K562 (cell line): ENCODE results near the gene LRIT3. TPM values are rescaled to one million over a fixed set of nuclear protein-coding genes. Genes with fewer than 3 reads are reported as not detected.

Experiments used
- ARID1B ChIP-seq: fragments of 450-650 bp; IDR thresholded peaks from 2 replicates; pipeline ENCODE4 v1.6.1; 2016; ENCODE audit warnings: antibody characterized with exemption, mild to moderate bottlenecking, inconsistent platforms
- ELF2 ChIP-seq: fragments of 250-450 bp; sonication (Bioruptor Pico); IDR thresholded peaks from 2 replicates; pipeline ENCODE4 v1.5.0; 2021; ENCODE audit warnings: mild to moderate bottlenecking
- GTF2E2 ChIP-seq: fragments of 200-800 bp; sonication (Bioruptor generic); IDR thresholded peaks from 2 replicates; pipeline ENCODE4 v1.6.1; 2016; ENCODE audit warnings: missing genetic modification characterization, missing compliant biosample characterization
- HOXB6 ChIP-seq: fragments of 250-450 bp; sonication (Bioruptor Pico); IDR thresholded peaks from 2 replicates; pipeline ENCODE4 v1.5.1; 2022; ENCODE audit warnings: mild to moderate bottlenecking, borderline replicate concordance
- KHSRP ChIP-seq: fragments of 450-650 bp; IDR thresholded peaks from 2 replicates; pipeline ENCODE4 v1.6.1; 2017
- MBD2 ChIP-seq: sonication (generic); IDR thresholded peaks from 2 replicates; pipeline ENCODE4 v1.6.1; 2016; ENCODE audit warnings: low read depth, borderline replicate concordance
- PHF8 ChIP-seq: fragments of 200-600 bp; sonication (generic); IDR thresholded peaks from 2 replicates; pipeline ENCODE4 v1.6.1; 2012; ENCODE audit warnings: mixed run types, mild to moderate bottlenecking, inconsistent platforms, low read length, moderate library complexity, borderline replicate concordance
- POLR2G ChIP-seq: fragments of 200-400 bp; formaldehyde crosslinking; IDR thresholded peaks from 2 replicates; pipeline ENCODE4 v1.6.1; 2017; ENCODE audit warnings: low read depth, mild to moderate bottlenecking, antibody characterized with exemption, low read length, moderate library complexity
- SPI1 ChIP-seq: IDR thresholded peaks from 2 replicates; pipeline ENCODE4 v1.6.1; 2011; ENCODE audit warnings: low read depth, low read length, control low read depth, borderline replicate concordance
- polyA plus RNA-seq, 8 experiments: library from polyadenylated mRNA; depleted of rRNA in 4 of 8; stranded (reverse) in 5 of 8; unstranded in 3 of 8; fragments of >200 nt; fragmentation: Nextera tagmentation in 2 of 8; fragmentation: Illumina TruSeq in 1 of 8; extraction: Ambion mirVana in 2 of 8; extraction: Trizol in 1 of 8; gene quantifications; 2 replicates each; pipeline versions ENCODE4 v1.2.1 to v1.2.3, GENCODE V29; 2011 to 2014; ENCODE audit warnings: inconsistent platforms in 1 of 8, missing spikeins in 1 of 8
- total RNA-seq, 7 experiments: library from RNA; depleted of rRNA in 6 of 7; stranded (reverse); fragments of >200 nt in 6 of 7; fragmentation: Illumina TruSeq in 2 of 7; extraction: Trizol in 2 of 7; gene quantifications; 2 replicates each; pipeline versions ENCODE4 v1.2.1 to v1.2.3, GENCODE V29; 2011 to 2021; ENCODE audit warnings: low replicate concordance in 1 of 7
- TF ChIP-seq, protein P1 (sequence below): fragments of 450-650 bp; IDR thresholded peaks from 2 replicates; pipeline ENCODE4 v1.6.1; 2016; ENCODE audit warnings: mild to moderate bottlenecking, moderate library complexity
- TF ChIP-seq, protein P2 (sequence below): sonication (generic); formaldehyde crosslinking; IDR thresholded peaks from 2 replicates; pipeline ENCODE4 v1.8.1; 2023; ENCODE audit warnings: mild to moderate bottlenecking, missing genetic modification reagents, moderate library complexity
- TF ChIP-seq, protein P3 (sequence below): sonication (generic); formaldehyde crosslinking; IDR thresholded peaks from 2 replicates; pipeline ENCODE4 v1.8.1; 2023; ENCODE audit warnings: mild to moderate bottlenecking, missing genetic modification reagents

The LRIT3 gene
- total and polyA plus RNA-seq, 9 of the 15 experiments (the other 6 are each of a cell fraction or from before 2014, with no cell fraction given): 0.04 to 0.10 (median 0.04) TPM; not detected in 4

DNA sequence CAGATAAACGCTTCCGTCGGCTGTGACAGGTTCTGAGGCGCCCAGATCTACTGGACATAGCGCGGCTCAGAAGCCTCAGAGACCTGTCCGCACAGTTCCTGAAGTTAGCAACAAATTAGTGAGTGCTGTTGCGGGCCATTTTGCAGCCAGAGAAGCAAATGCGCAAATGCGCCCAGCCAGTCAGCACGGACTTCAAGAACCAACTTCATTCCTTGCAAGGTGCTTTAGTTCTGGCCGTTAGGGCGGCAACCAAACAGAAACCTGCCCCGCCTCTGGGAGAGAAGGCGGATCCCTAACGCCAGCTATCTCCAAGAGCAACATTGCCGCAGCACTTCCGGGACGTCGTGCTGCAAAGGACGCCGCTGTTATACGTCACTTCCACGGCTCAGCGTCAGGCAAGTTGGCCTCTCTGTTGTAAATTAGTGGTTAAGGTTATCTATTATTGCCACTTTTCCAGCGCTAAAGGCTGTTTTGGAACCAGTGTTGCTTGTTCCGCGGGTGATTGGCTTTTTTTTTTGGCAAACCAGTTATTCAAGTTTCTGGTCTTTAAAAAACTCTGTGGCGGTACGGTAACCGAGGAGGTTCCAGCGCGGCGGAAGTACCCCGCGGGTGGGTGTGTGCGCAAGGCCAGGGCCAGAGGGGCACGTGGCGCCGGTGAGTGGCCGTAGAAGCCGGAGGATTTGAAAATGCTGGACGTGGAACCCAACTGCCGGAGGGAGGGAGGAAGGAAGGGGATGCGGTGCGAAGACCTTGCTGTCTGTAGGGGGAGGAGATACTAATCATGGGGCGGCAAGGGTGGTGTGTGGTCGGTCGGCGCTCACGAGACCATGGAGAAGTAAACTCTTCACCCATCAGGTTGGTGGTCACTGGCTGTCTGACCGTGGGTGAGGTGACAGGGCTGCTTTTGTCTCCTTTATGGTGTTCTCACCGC, 32.5 kb upstream of the LRIT3 start, which contains the start of gene GAR1 (continued):
- peak; percentile 84 for TF ChIP-seq POLR2G
- TF ChIP-seq SPI1: 0 out of 2 replicates have a peak, but pooled peaks have one; percentile 8
- TF ChIP-seq, protein P1, sequence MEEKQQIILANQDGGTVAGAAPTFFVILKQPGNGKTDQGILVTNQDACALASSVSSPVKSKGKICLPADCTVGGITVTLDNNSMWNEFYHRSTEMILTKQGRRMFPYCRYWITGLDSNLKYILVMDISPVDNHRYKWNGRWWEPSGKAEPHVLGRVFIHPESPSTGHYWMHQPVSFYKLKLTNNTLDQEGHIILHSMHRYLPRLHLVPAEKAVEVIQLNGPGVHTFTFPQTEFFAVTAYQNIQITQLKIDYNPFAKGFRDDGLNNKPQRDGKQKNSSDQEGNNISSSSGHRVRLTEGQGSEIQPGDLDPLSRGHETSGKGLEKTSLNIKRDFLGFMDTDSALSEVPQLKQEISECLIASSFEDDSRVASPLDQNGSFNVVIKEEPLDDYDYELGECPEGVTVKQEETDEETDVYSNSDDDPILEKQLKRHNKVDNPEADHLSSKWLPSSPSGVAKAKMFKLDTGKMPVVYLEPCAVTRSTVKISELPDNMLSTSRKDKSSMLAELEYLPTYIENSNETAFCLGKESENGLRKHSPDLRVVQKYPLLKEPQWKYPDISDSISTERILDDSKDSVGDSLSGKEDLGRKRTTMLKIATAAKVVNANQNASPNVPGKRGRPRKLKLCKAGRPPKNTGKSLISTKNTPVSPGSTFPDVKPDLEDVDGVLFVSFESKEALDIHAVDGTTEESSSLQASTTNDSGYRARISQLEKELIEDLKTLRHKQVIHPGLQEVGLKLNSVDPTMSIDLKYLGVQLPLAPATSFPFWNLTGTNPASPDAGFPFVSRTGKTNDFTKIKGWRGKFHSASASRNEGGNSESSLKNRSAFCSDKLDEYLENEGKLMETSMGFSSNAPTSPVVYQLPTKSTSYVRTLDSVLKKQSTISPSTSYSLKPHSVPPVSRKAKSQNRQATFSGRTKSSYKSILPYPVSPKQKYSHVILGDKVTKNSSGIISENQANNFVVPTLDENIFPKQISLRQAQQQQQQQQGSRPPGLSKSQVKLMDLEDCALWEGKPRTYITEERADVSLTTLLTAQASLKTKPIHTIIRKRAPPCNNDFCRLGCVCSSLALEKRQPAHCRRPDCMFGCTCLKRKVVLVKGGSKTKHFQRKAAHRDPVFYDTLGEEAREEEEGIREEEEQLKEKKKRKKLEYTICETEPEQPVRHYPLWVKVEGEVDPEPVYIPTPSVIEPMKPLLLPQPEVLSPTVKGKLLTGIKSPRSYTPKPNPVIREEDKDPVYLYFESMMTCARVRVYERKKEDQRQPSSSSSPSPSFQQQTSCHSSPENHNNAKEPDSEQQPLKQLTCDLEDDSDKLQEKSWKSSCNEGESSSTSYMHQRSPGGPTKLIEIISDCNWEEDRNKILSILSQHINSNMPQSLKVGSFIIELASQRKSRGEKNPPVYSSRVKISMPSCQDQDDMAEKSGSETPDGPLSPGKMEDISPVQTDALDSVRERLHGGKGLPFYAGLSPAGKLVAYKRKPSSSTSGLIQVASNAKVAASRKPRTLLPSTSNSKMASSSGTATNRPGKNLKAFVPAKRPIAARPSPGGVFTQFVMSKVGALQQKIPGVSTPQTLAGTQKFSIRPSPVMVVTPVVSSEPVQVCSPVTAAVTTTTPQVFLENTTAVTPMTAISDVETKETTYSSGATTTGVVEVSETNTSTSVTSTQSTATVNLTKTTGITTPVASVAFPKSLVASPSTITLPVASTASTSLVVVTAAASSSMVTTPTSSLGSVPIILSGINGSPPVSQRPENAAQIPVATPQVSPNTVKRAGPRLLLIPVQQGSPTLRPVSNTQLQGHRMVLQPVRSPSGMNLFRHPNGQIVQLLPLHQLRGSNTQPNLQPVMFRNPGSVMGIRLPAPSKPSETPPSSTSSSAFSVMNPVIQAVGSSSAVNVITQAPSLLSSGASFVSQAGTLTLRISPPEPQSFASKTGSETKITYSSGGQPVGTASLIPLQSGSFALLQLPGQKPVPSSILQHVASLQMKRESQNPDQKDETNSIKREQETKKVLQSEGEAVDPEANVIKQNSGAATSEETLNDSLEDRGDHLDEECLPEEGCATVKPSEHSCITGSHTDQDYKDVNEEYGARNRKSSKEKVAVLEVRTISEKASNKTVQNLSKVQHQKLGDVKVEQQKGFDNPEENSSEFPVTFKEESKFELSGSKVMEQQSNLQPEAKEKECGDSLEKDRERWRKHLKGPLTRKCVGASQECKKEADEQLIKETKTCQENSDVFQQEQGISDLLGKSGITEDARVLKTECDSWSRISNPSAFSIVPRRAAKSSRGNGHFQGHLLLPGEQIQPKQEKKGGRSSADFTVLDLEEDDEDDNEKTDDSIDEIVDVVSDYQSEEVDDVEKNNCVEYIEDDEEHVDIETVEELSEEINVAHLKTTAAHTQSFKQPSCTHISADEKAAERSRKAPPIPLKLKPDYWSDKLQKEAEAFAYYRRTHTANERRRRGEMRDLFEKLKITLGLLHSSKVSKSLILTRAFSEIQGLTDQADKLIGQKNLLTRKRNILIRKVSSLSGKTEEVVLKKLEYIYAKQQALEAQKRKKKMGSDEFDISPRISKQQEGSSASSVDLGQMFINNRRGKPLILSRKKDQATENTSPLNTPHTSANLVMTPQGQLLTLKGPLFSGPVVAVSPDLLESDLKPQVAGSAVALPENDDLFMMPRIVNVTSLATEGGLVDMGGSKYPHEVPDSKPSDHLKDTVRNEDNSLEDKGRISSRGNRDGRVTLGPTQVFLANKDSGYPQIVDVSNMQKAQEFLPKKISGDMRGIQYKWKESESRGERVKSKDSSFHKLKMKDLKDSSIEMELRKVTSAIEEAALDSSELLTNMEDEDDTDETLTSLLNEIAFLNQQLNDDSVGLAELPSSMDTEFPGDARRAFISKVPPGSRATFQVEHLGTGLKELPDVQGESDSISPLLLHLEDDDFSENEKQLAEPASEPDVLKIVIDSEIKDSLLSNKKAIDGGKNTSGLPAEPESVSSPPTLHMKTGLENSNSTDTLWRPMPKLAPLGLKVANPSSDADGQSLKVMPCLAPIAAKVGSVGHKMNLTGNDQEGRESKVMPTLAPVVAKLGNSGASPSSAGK: peak; percentile 85
- TF ChIP-seq, protein P2, sequence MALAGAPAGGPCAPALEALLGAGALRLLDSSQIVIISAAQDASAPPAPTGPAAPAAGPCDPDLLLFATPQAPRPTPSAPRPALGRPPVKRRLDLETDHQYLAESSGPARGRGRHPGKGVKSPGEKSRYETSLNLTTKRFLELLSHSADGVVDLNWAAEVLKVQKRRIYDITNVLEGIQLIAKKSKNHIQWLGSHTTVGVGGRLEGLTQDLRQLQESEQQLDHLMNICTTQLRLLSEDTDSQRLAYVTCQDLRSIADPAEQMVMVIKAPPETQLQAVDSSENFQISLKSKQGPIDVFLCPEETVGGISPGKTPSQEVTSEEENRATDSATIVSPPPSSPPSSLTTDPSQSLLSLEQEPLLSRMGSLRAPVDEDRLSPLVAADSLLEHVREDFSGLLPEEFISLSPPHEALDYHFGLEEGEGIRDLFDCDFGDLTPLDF (CRISPR knock-in tag): peak; percentile 71; the same call in 1 of the 2 replicates
- peak; percentile 75 for TF ChIP-seq ELF2 (CRISPR knock-in tag)
- peak; percentile 52 for TF ChIP-seq MBD2
- peak; percentile 42; the same call in 1 of the 2 replicates for TF ChIP-seq KHSRP
- no peak for TF ChIP-seq HOXB6 (CRISPR knock-in tag)
- TF ChIP-seq, protein P3, sequence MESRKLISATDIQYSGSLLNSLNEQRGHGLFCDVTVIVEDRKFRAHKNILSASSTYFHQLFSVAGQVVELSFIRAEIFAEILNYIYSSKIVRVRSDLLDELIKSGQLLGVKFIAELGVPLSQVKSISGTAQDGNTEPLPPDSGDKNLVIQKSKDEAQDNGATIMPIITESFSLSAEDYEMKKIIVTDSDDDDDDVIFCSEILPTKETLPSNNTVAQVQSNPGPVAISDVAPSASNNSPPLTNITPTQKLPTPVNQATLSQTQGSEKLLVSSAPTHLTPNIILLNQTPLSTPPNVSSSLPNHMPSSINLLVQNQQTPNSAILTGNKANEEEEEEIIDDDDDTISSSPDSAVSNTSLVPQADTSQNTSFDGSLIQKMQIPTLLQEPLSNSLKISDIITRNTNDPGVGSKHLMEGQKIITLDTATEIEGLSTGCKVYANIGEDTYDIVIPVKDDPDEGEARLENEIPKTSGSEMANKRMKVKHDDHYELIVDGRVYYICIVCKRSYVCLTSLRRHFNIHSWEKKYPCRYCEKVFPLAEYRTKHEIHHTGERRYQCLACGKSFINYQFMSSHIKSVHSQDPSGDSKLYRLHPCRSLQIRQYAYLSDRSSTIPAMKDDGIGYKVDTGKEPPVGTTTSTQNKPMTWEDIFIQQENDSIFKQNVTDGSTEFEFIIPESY: 0 out of 2 replicates have a peak, but pooled peaks have one; percentile 5
- TF ChIP-seq GTF2E2: no peak
- peak; percentile 45 for TF ChIP-seq ARID1B
- peak; percentile 79 for TF ChIP-seq PHF8
